HepG2 (cell line): ENCODE measurements around the gene PIM1. TPM values are rescaled to one million over a fixed set of nuclear protein-coding genes. Genes with fewer than 3 reads are reported as not detected.

Source experiments
- DNMT1 ChIP-seq: sonication (generic); formaldehyde crosslinking; IDR thresholded peaks from 2 replicates; pipeline ENCODE4 v1.5.1; 2020; ENCODE audit warnings: mild to moderate bottlenecking, missing genetic modification reagents
- HHEX ChIP-seq: IDR thresholded peaks from 2 replicates; pipeline ENCODE4 v1.6.1; 2016; ENCODE audit warnings: control low read depth
- HIVEP1 ChIP-seq: sonication (generic); formaldehyde crosslinking; IDR thresholded peaks from 2 replicates; pipeline ENCODE4 v1.4.0; 2020; ENCODE audit warnings: mild to moderate bottlenecking, missing genetic modification reagents
- IRF2 ChIP-seq: IDR thresholded peaks from 2 replicates; pipeline ENCODE4 v1.6.1; 2018; ENCODE audit warnings: missing genetic modification reagents, missing compliant biosample characterization
- KAT7 ChIP-seq: IDR thresholded peaks from 2 replicates; pipeline ENCODE4 v1.6.1; 2018; ENCODE audit warnings: borderline replicate concordance, missing compliant biosample characterization
- MIER3 ChIP-seq: IDR thresholded peaks from 2 replicates; pipeline ENCODE4 v1.6.1; 2016; ENCODE audit warnings: missing compliant biosample characterization, borderline replicate concordance
- MXD1 ChIP-seq: sonication (generic); formaldehyde crosslinking; IDR thresholded peaks from 2 replicates; pipeline ENCODE4 v1.4.0; 2020; ENCODE audit warnings: mild to moderate bottlenecking, missing genetic modification reagents
- NCOR1 ChIP-seq: fragments of 200-600 bp; sonication (generic); IDR thresholded peaks from 2 replicates; pipeline ENCODE4 v1.7.0; 2017; ENCODE audit warnings: antibody characterized with exemption, low read length, borderline replicate concordance
- NR2F2 ChIP-seq: IDR thresholded peaks from 2 replicates; pipeline ENCODE4 v1.6.1; 2012; ENCODE audit warnings: low read depth, inconsistent platforms, borderline replicate concordance
- NRL ChIP-seq: sonication (generic); formaldehyde crosslinking; IDR thresholded peaks from 2 replicates; pipeline ENCODE4 v1.5.0; 2020; ENCODE audit warnings: missing genetic modification reagents, mild to moderate bottlenecking, moderate library complexity, borderline replicate concordance
- SP5 ChIP-seq: IDR thresholded peaks from 2 replicates; pipeline ENCODE4 v1.6.1; 2016; ENCODE audit warnings: low read depth, borderline replicate concordance
- SRF ChIP-seq: IDR thresholded peaks from 2 replicates; pipeline ENCODE4 v1.6.1; 2011; ENCODE audit warnings: mild to moderate bottlenecking, low read depth, low read length, moderate library complexity
- TAF15 ChIP-seq: fragments of 200-400 bp; formaldehyde crosslinking; IDR thresholded peaks from one replicate; pipeline ENCODE4 v1.6.1; 2018; ENCODE audit warnings: mild to moderate bottlenecking, low read depth, low read length; ENCODE audit not compliant: poor library complexity, severe bottlenecking
- TBL1XR1 ChIP-seq: fragments of 150-350 bp; IDR thresholded peaks from 2 replicates; pipeline ENCODE4 v1.6.1; 2014; ENCODE audit warnings: borderline replicate concordance, low read length; ENCODE audit not compliant: partially characterized antibody
- TP53 ChIP-seq: sonication (generic); formaldehyde crosslinking; conservative IDR thresholded peaks from 2 replicates; pipeline ENCODE4 v1.4.0; 2020; ENCODE audit warnings: missing genetic modification reagents
- ZBTB43 ChIP-seq: sonication (generic); formaldehyde crosslinking; conservative IDR thresholded peaks from 2 replicates; pipeline ENCODE4 v1.4.0; 2020; ENCODE audit warnings: missing genetic modification reagents
- ZBTB7B ChIP-seq: sonication (generic); formaldehyde crosslinking; IDR thresholded peaks from 2 replicates; pipeline ENCODE4 v1.4.0; 2020; ENCODE audit warnings: missing genetic modification reagents
- ZC3H4 ChIP-seq: sonication (generic); formaldehyde crosslinking; IDR thresholded peaks from 2 replicates; pipeline ENCODE4 v1.4.0; 2020; ENCODE audit warnings: missing genetic modification reagents, borderline replicate concordance
- ZFYVE20 ChIP-seq: sonication (generic); formaldehyde crosslinking; IDR thresholded peaks from 2 replicates; pipeline ENCODE4 v1.8.0; 2023; ENCODE audit warnings: low read depth, mild to moderate bottlenecking, moderate library complexity, missing genetic modification reagents, borderline replicate concordance
- ZNF12 ChIP-seq: sonication (generic); formaldehyde crosslinking; IDR thresholded peaks from 2 replicates; pipeline ENCODE4 v1.5.0; 2020; ENCODE audit warnings: missing genetic modification reagents
- ZNF138 ChIP-seq: sonication (generic); formaldehyde crosslinking; IDR thresholded peaks from 2 replicates; pipeline ENCODE4 v1.5.0; 2020; ENCODE audit warnings: mild to moderate bottlenecking, low read depth, missing genetic modification reagents
- ZNF225 ChIP-seq: sonication (generic); formaldehyde crosslinking; IDR thresholded peaks from 2 replicates; pipeline ENCODE4 v1.4.0; 2020; ENCODE audit warnings: mild to moderate bottlenecking, missing genetic modification reagents
- ZNF552 ChIP-seq: sonication (generic); formaldehyde crosslinking; IDR thresholded peaks from 2 replicates; pipeline ENCODE4 v1.9.0; 2022; ENCODE audit warnings: missing genetic modification reagents, mild to moderate bottlenecking, borderline replicate concordance
- ZNF574 ChIP-seq: sonication (generic); formaldehyde crosslinking; IDR thresholded peaks from 2 replicates; pipeline ENCODE4 v1.4.0; 2020; ENCODE audit warnings: missing genetic modification reagents
- ZNF616 ChIP-seq: sonication (generic); formaldehyde crosslinking; IDR thresholded peaks from 2 replicates; pipeline ENCODE4 v1.5.0; 2020; ENCODE audit warnings: low read depth, mild to moderate bottlenecking, missing genetic modification reagents
- ZNF773 ChIP-seq: sonication (generic); formaldehyde crosslinking; IDR thresholded peaks from 2 replicates; pipeline ENCODE4 v1.4.0; 2020; ENCODE audit warnings: missing genetic modification reagents, borderline replicate concordance
- polyA plus RNA-seq, 8 experiments: library from polyadenylated mRNA; depleted of rRNA in 3 of 8; stranded (reverse) in 7 of 8; unstranded in 1 of 8; fragments of >200 nt; fragmentation: Illumina TruSeq in 4 of 8; extraction: Trizol in 4 of 8; gene quantifications; 2 replicates each; pipeline versions ENCODE4 v1.2.1 to v1.2.3, GENCODE V29; 2011 to 2016; ENCODE audit warnings: low read depth in 4 of 8, missing spikeins in 1 of 8, mixed read lengths in 1 of 8; ENCODE audit not compliant: insufficient read depth in 1 of 8
- total RNA-seq, 5 experiments: library from RNA; depleted of rRNA; stranded (reverse); fragments of >200 nt; fragmentation: Illumina TruSeq; extraction: Trizol; gene quantifications; 2 replicates each; pipeline ENCODE4 v1.2.3, GENCODE V29; 2016; ENCODE audit warnings: low read depth in 1 of 5
- TF ChIP-seq, protein P1 (sequence below), 2 experiments: fragments of 450-650 bp in 1 of 2; sonication (generic) in 1 of 2; formaldehyde crosslinking; IDR thresholded peaks; 2 replicates each; pipeline versions ENCODE4 v1.5.0 to v1.8.0; 2020 to 2022; ENCODE audit warnings: mild to moderate bottlenecking in 1 of 2, missing genetic modification reagents in 1 of 2

Gene PIM1
- total and polyA plus RNA-seq, 2 of the 13 experiments (the other 11 are each of a cell fraction or from before 2014, with no cell fraction given): 29.4 to 117 TPM

GRCh38 chr6:37207903-37208456, 38.0 kb downstream of the PIM1 start (continued):
- no peak for TF ChIP-seq NR2F2
- TF ChIP-seq SRF: no peak
- no peak for TF ChIP-seq SP5 (CRISPR knock-in tag)
- TF ChIP-seq, protein P1, sequence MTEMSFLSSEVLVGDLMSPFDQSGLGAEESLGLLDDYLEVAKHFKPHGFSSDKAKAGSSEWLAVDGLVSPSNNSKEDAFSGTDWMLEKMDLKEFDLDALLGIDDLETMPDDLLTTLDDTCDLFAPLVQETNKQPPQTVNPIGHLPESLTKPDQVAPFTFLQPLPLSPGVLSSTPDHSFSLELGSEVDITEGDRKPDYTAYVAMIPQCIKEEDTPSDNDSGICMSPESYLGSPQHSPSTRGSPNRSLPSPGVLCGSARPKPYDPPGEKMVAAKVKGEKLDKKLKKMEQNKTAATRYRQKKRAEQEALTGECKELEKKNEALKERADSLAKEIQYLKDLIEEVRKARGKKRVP (CRISPR knock-in tag; IDR thresholded peaks at IDR 0.05): 0 out of 4 replicates have a peak, but pooled peaks of 1 of the 2 experiments have one; percentile 22
- TF ChIP-seq ZNF574 (CRISPR knock-in tag): peak; percentile 84
- TF ChIP-seq TAF15: no peak
- TF ChIP-seq NRL (CRISPR knock-in tag): peak; percentile 30; the same call in 1 of the 2 replicates
- no peak for TF ChIP-seq HIVEP1 (CRISPR knock-in tag)
- no peak for TF ChIP-seq MXD1
- TF ChIP-seq TBL1XR1: peak; percentile 22
- TF ChIP-seq ZNF616 (CRISPR knock-in tag): no peak
- no peak for TF ChIP-seq TP53 (CRISPR knock-in tag)
- TF ChIP-seq KAT7 (CRISPR knock-in tag): no peak
- no peak for TF ChIP-seq ZC3H4
- no peak for TF ChIP-seq ZFYVE20 (CRISPR knock-in tag)
- peak; percentile 61; the same call in 1 of the 2 replicates for TF ChIP-seq IRF2 (CRISPR knock-in tag)
- no peak for TF ChIP-seq ZNF552
- TF ChIP-seq ZNF138 (CRISPR knock-in tag): no peak
- TF ChIP-seq NCOR1: no peak
- no peak for TF ChIP-seq MIER3 (CRISPR knock-in tag)
- 0 out of 2 replicates have a peak, but pooled peaks have one; percentile 83 for TF ChIP-seq DNMT1
- TF ChIP-seq ZBTB7B: no peak
- no peak for TF ChIP-seq ZNF12 (CRISPR knock-in tag)
- no peak for TF ChIP-seq ZNF225 (CRISPR knock-in tag)
- TF ChIP-seq ZNF773 (CRISPR knock-in tag): no peak
- TF ChIP-seq ZBTB43 (CRISPR knock-in tag): no peak
- TF ChIP-seq HHEX (CRISPR knock-in tag): no peak
